ENCODE results near the gene CT45A10.
"Not testable (repeated sequence)": the region's sequence is repeated elsewhere in the genome, so short reads cannot be mapped to it uniquely, and the experiment has no call there.

The CT45A10 gene, protein sequence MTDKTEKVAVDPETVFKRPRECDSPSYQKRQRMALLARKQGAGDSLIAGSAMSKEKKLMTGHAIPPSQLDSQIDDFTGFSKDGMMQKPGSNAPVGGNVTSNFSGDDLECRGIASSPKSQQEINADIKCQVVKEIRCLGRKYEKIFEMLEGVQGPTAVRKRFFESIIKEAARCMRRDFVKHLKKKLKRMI

DNA sequence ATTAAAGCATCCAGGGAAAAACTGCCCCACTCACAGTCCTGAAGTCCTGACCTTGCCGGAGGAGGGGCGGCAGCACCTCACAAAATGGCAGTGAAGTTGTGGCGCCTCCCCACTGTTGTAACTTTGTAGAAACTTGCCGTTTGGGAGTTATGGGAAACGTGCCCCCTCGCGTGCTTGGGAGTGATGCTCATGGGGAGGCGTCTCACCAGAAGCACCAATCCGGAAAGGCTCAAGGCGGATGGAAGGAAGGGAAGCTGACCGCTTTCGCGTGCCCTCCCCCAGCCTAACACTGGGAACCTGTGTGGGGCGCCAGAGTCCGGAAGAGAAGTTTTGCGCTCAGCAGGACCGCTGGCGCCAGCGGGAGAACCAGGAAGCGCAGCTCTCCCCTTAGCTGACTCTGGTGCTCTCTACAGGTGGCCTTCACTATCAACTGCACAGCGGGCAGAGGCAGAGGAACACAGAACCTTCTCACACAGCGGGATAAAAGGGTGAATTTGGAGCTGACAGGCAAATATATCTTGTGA is at the start of gene CT45A10, which contains the start of gene SAGE1:
TSS of gene CT45A10 (minus strand) at position 151 of the 524 bp plus-strand sequence. CDS start 8,100 bp downstream, outside the sequence.
TSS of gene SAGE1 (plus strand) at position 423 of the 524 bp plus-strand sequence. CDS start 2,527 bp downstream, outside the sequence.
- no peak for FAIRE-seq

- peak; percentile 54 for FAIRE-seq
These were observed 38.6 kb upstream of the CT45A10 start for GRCh38 chrX:135931644-135932487.

DNA sequence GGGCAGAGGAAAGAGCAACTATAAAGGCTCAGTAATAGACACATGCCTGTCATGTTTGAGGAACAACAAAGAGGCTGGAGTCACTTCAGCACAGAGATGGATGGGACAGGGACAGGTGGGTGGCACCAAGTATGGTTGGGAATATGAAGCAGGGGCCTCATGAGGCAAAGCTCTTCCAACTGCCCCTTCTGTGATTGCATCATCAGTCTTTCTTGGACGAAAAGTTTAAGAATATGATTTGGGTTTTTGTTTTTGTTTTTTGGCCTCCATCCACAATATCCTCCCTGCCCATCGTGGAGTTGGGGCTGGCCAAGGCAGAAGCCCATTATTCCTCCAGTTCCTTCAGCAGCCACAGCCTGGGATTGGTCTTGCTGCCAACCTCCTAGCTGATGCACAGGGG is 34.7 kb upstream of the CT45A10 start:
- no peak for FAIRE-seq

- no peak for FAIRE-seq
These were observed 30.1 kb upstream of the CT45A10 start for GRCh38 chrX:135923353-135923752.

DNA sequence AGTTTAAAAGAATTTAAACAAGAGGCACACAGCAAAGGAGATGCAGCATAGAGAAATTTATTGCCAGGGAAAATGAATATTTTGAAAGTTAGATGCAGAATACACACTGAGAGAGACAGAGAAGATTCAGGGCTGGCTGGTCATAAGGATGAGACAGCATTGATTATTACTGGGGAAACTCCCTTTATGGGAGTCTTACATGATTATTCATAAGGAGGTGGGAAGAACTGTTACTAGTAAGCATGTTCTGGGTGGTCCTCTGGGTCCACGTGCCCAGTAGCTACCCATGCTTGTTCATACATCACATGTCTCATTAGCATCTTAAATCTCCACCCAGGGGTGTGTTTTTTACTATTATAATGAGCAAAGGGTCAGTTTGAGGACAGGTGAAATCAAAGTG is 27.3 kb upstream of the CT45A10 start:
- FAIRE-seq = not testable (repeated sequence)

DNA sequence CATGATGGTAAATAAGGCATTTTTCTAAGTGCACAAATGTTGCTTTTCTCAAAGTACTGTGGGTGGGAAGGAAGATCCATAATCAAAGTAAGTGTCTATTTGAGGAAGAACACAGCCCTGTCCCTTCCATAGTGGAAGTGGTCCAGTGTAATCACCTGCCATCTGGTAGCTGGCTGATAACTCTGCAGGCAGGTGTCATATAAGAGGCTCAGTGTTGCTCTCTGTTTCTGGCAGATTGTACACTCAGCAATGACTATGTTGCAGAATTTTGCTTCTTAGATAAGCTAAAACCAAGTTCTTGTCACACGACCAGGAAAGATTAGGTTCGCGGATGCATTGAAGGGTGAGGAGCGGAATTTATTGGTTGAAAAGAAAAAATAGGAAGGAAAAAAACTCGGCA is 21.2 kb upstream of the CT45A10 start:
- no peak for FAIRE-seq

- FAIRE-seq = no peak
These were observed 17.0 kb upstream of the CT45A10 start for GRCh38 chrX:135910251-135910650.

- FAIRE-seq = no peak
These were observed 463 bp downstream of the CT45A10 start for GRCh38 chrX:135892781-135893180.

- no peak for FAIRE-seq
These were observed 3.1 kb downstream of the CT45A10 start for GRCh38 chrX:135890087-135890585.

GRCh38 chrX:135888976-135889375 is 4.3 kb downstream of the CT45A10 start:
- not testable (repeated sequence) for FAIRE-seq

- not testable (repeated sequence) for FAIRE-seq
These were observed 5.0 kb downstream of the CT45A10 start for GRCh38 chrX:135888230-135888629.

GRCh38 chrX:135882741-135883140 is 10.5 kb downstream of the CT45A10 start:
- FAIRE-seq = not testable (repeated sequence)

GRCh38 chrX:135871712-135872111 is 21.5 kb downstream of the CT45A10 start, which contains the start of gene CT45A9:
TSS of gene CT45A9 (minus strand) at chrX:135871812. CDS start at chrX:135868061, 3,751 bp downstream.
- not testable (repeated sequence) for FAIRE-seq

DNA sequence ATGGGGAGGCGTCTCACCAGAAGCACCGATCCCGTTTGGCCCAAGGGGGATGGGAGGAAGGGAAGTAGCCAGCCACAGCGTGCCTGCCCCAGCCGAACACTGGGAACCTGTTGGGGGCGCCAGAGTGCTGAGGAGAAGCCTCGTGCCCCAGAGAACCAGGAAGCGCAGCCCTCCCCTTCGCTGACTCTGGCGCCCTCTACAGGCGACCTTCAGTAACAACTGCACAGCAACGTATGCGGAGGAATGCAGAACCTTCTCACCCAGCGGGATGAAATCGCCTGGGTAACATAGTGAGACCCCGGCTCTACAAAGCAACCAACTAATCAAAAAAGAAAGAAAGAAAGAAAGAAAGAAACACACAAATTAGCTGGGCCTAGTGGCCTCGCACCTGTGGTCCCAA is 38.8 kb downstream of the CT45A10 start, which contains the start of gene CT45A8:
TSS of gene CT45A8 (minus strand) at position 101 of the 400 bp plus-strand sequence. CDS start 3,755 bp downstream, outside the sequence.
- FAIRE-seq = not testable (repeated sequence)

DNA sequence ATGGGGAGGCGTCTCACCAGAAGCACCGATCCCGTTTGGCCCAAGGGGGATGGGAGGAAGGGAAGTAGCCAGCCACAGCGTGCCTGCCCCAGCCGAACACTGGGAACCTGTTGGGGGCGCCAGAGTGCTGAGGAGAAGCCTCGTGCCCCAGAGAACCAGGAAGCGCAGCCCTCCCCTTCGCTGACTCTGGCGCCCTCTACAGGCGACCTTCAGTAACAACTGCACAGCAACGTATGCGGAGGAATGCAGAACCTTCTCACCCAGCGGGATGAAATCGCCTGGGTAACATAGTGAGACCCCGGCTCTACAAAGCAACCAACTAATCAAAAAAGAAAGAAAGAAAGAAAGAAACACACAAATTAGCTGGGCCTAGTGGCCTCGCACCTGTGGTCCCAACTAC is 56.1 kb downstream of the CT45A10 start, which contains the start of gene CT45A7:
TSS of gene CT45A7 (minus strand) at position 101 of the 400 bp plus-strand sequence. CDS start 3,747 bp downstream, outside the sequence.
- FAIRE-seq = not testable (repeated sequence)

Measured in G401.6 (cell line).